Measurements from ENCODE around the gene NAPB.

- TF ChIP-seq POLR2AphosphoS5 (IDR thresholded peaks at IDR 0.05; ENCODE audit: low read depth, low read length) (no peak), TAF1 (IDR thresholded peaks at IDR 0.05; ENCODE audit: borderline replicate concordance, insufficient read depth, low read length) (no peak), SIN3A (IDR thresholded peaks at IDR 0.05; ENCODE audit: borderline replicate concordance, insufficient read depth, low read length) (no peak)
- TF ChIP-seq, protein P1, sequence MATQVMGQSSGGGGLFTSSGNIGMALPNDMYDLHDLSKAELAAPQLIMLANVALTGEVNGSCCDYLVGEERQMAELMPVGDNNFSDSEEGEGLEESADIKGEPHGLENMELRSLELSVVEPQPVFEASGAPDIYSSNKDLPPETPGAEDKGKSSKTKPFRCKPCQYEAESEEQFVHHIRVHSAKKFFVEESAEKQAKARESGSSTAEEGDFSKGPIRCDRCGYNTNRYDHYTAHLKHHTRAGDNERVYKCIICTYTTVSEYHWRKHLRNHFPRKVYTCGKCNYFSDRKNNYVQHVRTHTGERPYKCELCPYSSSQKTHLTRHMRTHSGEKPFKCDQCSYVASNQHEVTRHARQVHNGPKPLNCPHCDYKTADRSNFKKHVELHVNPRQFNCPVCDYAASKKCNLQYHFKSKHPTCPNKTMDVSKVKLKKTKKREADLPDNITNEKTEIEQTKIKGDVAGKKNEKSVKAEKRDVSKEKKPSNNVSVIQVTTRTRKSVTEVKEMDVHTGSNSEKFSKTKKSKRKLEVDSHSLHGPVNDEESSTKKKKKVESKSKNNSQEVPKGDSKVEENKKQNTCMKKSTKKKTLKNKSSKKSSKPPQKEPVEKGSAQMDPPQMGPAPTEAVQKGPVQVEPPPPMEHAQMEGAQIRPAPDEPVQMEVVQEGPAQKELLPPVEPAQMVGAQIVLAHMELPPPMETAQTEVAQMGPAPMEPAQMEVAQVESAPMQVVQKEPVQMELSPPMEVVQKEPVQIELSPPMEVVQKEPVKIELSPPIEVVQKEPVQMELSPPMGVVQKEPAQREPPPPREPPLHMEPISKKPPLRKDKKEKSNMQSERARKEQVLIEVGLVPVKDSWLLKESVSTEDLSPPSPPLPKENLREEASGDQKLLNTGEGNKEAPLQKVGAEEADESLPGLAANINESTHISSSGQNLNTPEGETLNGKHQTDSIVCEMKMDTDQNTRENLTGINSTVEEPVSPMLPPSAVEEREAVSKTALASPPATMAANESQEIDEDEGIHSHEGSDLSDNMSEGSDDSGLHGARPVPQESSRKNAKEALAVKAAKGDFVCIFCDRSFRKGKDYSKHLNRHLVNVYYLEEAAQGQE (IDR thresholded peaks at IDR 0.05; ENCODE audit: insufficient read depth in 1 of 2, low read depth in 2 of 2, low read length in 2 of 2): no peak
Observed at GRCh38 chr20:23391707-23392310, 29.5 kb downstream of the NAPB start.
